HCT116 (cell line): ENCODE data around the gene DNAH7. TPM values are rescaled to one million over a fixed set of nuclear protein-coding genes. Genes with fewer than 3 reads are reported as not detected.

Experiments used
- ATAC-seq: fragments of 200-7000 bp; cut with Tn5 transposase; 2 replicates; pipeline ENCODE4 v1.9.1; 2020; ENCODE audit warnings: mild to moderate bottlenecking, moderate library complexity
- BruUV-seq: library from RNA; stranded (reverse); fragments of 400-500 nt; replicated peaks from 2 replicates; lab custom pipeline; 2021; lab: Mats Ljungman, UMichigan
- CTCF ChIA-PET: fragments of 300-600 bp; sonication (Branson Sonifier 250); formaldehyde crosslinking; loops from one replicate; lab custom pipeline; 2021; ENCODE audit warnings: antibody characterized with exemption; lab: Charles Lee
- POLR2A ChIA-PET: fragments of 300-600, 350-600 bp; sonication (Branson Sonifier 250); formaldehyde crosslinking; loops from one replicate; lab custom pipeline; 2021; ENCODE audit warnings: antibody characterized with exemption; lab: Charles Lee
- RAD21 ChIA-PET, 2 experiments: fragments of 300-600 bp; sonication (Branson Sonifier 250); formaldehyde crosslinking; loops; one replicate each; lab custom pipeline; 2023; ENCODE audit warnings: low total read pairs in 2 of 2; ENCODE audit not compliant: uncharacterized antibody in 2 of 2, unreplicated experiment in 2 of 2, low non-redundant PET in 1 of 2; lab: Charles Lee
- DNase-seq: peaks from one replicate; pipeline ENCODE4 v3.0.0-alpha.2; 2010; ENCODE audit warnings: low read depth, low spot score
- H2AFZ ChIP-seq: fragments of 200-600 bp; shearing (Covaris generic), sonication (generic); 2 replicates; pipeline ENCODE4 v1.6.1; 2017; ENCODE audit warnings: low read depth, mixed run types, mixed read lengths, antibody characterized with exemption, low read length; ENCODE audit not compliant: poor library complexity, severe bottlenecking
- H3K27ac ChIP-seq: 2 replicates; pipeline ENCODE4 v1.5.1; 2012; ENCODE audit warnings: low read depth, low read length
- H3K27me3 ChIP-seq: fragments of 200-600 bp; sonication (generic); 2 replicates; pipeline ENCODE4 v1.6.1; 2016; ENCODE audit warnings: mixed run types, low read length, mixed read lengths; ENCODE audit not compliant: insufficient read depth
- H3K36me3 ChIP-seq, 2 experiments: fragments of 200-500 bp in 1 of 2; fragments of 200-600 bp in 1 of 2; sonication (Bioruptor generic) in 1 of 2; sonication (generic) in 1 of 2; 2 replicates each; pipeline versions ENCODE4 v1.5.1 to v1.6.1; 2014 to 2016; ENCODE audit warnings: low read length in 2 of 2, inconsistent platforms in 1 of 2, mixed read lengths in 1 of 2, mixed run types in 1 of 2; ENCODE audit not compliant: insufficient read depth in 2 of 2, control insufficient read depth in 1 of 2
- H3K4me1 ChIP-seq, 2 experiments: fragments of 200-600 bp in 1 of 2; sonication (generic) in 1 of 2; 2 replicates each; pipeline versions ENCODE4 v1.5.1 to v1.6.1; 2012 to 2017; ENCODE audit warnings: low read length in 2 of 2, inconsistent platforms in 1 of 2, mild to moderate bottlenecking in 1 of 2, mixed read lengths in 1 of 2, mixed run types in 1 of 2, moderate library complexity in 1 of 2; ENCODE audit not compliant: insufficient read depth in 2 of 2, control insufficient read depth in 1 of 2
- H3K4me2 ChIP-seq: fragments of 200-600 bp; sonication (generic); 2 replicates; pipeline ENCODE4 v1.6.1; 2017; ENCODE audit warnings: mixed run types, low read length, mixed read lengths
- H3K4me3 ChIP-seq, 2 experiments: fragments of 200-600 bp in 1 of 2; sonication (generic) in 1 of 2; replicated peaks in 1 of 2; 2 replicates each; pipeline ENCODE4 v1.5.1; 2011 to 2016; ENCODE audit warnings: low read length in 2 of 2, control low read depth in 1 of 2, low read depth in 1 of 2, mild to moderate bottlenecking in 1 of 2, mixed read lengths in 1 of 2, mixed run types in 1 of 2
- H3K79me2 ChIP-seq: fragments of 200-600 bp; sonication (generic); 2 replicates; pipeline ENCODE4 v1.6.1; 2017; ENCODE audit warnings: mild to moderate bottlenecking, mixed run types, low read length, moderate library complexity, mixed read lengths; ENCODE audit not compliant: insufficient read depth
- H3K9ac ChIP-seq: fragments of 200-600 bp; sonication (generic); 2 replicates; pipeline ENCODE4 v1.6.1; 2016; ENCODE audit warnings: low read length, mixed read lengths
- H3K9me2 ChIP-seq: fragments of 200-600 bp; sonication (generic), shearing (Covaris generic); 2 replicates; pipeline ENCODE4 v1.6.1; 2017; ENCODE audit warnings: mixed run types, mild to moderate bottlenecking, moderate library complexity; ENCODE audit not compliant: insufficient read depth
- H3K9me3 ChIP-seq, 2 experiments: fragments of 200-500 bp in 1 of 2; fragments of 200-600 bp in 1 of 2; sonication (Bioruptor generic) in 1 of 2; sonication (generic) in 1 of 2; 2 replicates each; pipeline ENCODE4 v1.6.1; 2014 to 2017; ENCODE audit warnings: low read length in 2 of 2, mixed read lengths in 2 of 2, inconsistent platforms in 1 of 2, low read depth in 1 of 2, mild to moderate bottlenecking in 1 of 2, mixed run types in 1 of 2, moderate library complexity in 1 of 2; ENCODE audit not compliant: control insufficient read depth in 1 of 2, insufficient read depth in 1 of 2
- H4K20me1 ChIP-seq: fragments of 200-600 bp; sonication (generic), shearing (Covaris generic); 2 replicates; pipeline ENCODE4 v1.6.1; 2017; ENCODE audit warnings: mixed run types, mild to moderate bottlenecking, moderate library complexity; ENCODE audit not compliant: insufficient read depth
- CBX3 ChIP-seq: IDR thresholded peaks from 2 replicates; pipeline ENCODE4 v1.6.1; 2012; ENCODE audit warnings: low read depth
- CEBPB ChIP-seq: IDR thresholded peaks from 2 replicates; pipeline ENCODE4 v1.6.1; 2012; ENCODE audit warnings: low read depth
- EGR1 ChIP-seq: IDR thresholded peaks from 2 replicates; pipeline ENCODE4 v1.6.1; 2012; ENCODE audit warnings: low read depth
- ELF1 ChIP-seq: IDR thresholded peaks from 2 replicates; pipeline ENCODE4 v1.6.1; 2012; ENCODE audit warnings: low read depth, borderline replicate concordance
- EZH2 ChIP-seq: fragments of 200-600 bp; sonication (generic); IDR thresholded peaks from 2 replicates; pipeline ENCODE4 v1.6.1; 2017; ENCODE audit warnings: antibody characterized with exemption, mixed run types
- POLR2A ChIP-seq: IDR thresholded peaks from 2 replicates; pipeline ENCODE4 v1.7.0; 2011; ENCODE audit warnings: borderline replicate concordance; ENCODE audit not compliant: insufficient read depth, insufficient read length; ENCODE audit errors: extremely low read depth
- SIN3A ChIP-seq: IDR thresholded peaks from 2 replicates; pipeline ENCODE4 v1.6.1; 2012; ENCODE audit warnings: low read depth
- SP1 ChIP-seq: IDR thresholded peaks from 2 replicates; pipeline ENCODE4 v1.6.1; 2012; ENCODE audit warnings: low read depth
- SRF ChIP-seq: IDR thresholded peaks from 2 replicates; pipeline ENCODE4 v1.6.1; 2012; ENCODE audit warnings: low read depth
- TCF7L2 ChIP-seq: IDR thresholded peaks from 2 replicates; pipeline ENCODE4 v1.7.0; 2011; ENCODE audit warnings: borderline replicate concordance, inconsistent platforms; ENCODE audit not compliant: insufficient read depth, insufficient read length; ENCODE audit errors: extremely low read depth
- YY1 ChIP-seq: IDR thresholded peaks from 2 replicates; pipeline ENCODE4 v1.6.1; 2011; ENCODE audit warnings: low read length, low read depth, moderate library complexity, mild to moderate bottlenecking; ENCODE audit not compliant: insufficient replicate concordance; ENCODE audit errors: extremely low read depth
- ZFX ChIP-seq: fragments of 450-650 bp; IDR thresholded peaks from 2 replicates; pipeline ENCODE4 v1.6.1; 2017
- ZNF274 ChIP-seq: fragments of 200-500 bp; sonication (Bioruptor generic); IDR thresholded peaks from 2 replicates; pipeline ENCODE4 v1.6.1; 2014; ENCODE audit warnings: mild to moderate bottlenecking, low read depth, low read length, inconsistent platforms
- intact Hi-C: fragments of 100-400 bp; cut with micrococcal nuclease; formaldehyde crosslinking; loops from 2 replicates; pipeline ENCODE4 v1.10.0; 2022
- total RNA-seq: library from RNA; stranded (reverse); gene quantifications from one replicate; pipeline ENCODE4 v1.2.1, GENCODE V29; 2021; ENCODE audit not compliant: unreplicated experiment
- TF ChIP-seq, protein P1 (sequence below): IDR thresholded peaks from 2 replicates; pipeline ENCODE4 v1.6.1; 2012
- TF ChIP-seq, protein P2 (sequence below): IDR thresholded peaks from 2 replicates; pipeline ENCODE4 v1.6.1; 2012; ENCODE audit warnings: low read depth
- TF ChIP-seq, protein P3 (sequence below), 3 experiments: fragments of 200-600 bp in 1 of 3; sonication (generic) in 1 of 3; IDR thresholded peaks in 2 of 3; conservative IDR thresholded peaks in 1 of 3; 2 replicates each; pipeline ENCODE4 v1.5.1; 2012 to 2017; ENCODE audit warnings: low read depth in 2 of 3, low read length in 2 of 3, antibody characterized with exemption in 1 of 3, borderline replicate concordance in 1 of 3, control low read depth in 1 of 3, mild to moderate bottlenecking in 1 of 3, mixed read lengths in 1 of 3, mixed run types in 1 of 3, moderate library complexity in 1 of 3; ENCODE audit not compliant: insufficient read depth in 1 of 3

DNAH7 gene
- total RNA-seq, 1 experiment from 2014 or later, result not detected

- TF ChIP-seq TCF7L2 (no peak), EGR1 (no peak), EZH2 (no peak), SIN3A (no peak), ELF1 (no peak), SRF (no peak), ZNF274 (no peak), POLR2A (no peak), CEBPB (no peak)
- TF ChIP-seq, protein P1, sequence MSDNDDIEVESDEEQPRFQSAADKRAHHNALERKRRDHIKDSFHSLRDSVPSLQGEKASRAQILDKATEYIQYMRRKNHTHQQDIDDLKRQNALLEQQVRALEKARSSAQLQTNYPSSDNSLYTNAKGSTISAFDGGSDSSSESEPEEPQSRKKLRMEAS, result no peak
- TF ChIP-seq, all 23 proteins: peak for 0
Measured at GRCh38 chr2:196117214-196117705, 48.6 kb upstream of the DNAH7 start (continued).

- Histone ChIP-seq H3K79me2 (no peaks in the 10 kb centered on the region), H3K4me3 (no peak overlapping the region), H3K9me2 (no peaks in the 10 kb centered on the region), H4K20me1 (no peaks in the 10 kb centered on the region), H3K4me2 (no peak overlapping the region), H3K27me3 (no peaks in the 10 kb centered on the region), H3K27ac (no peak overlapping the region), H3K9ac (no peak overlapping the region), H2AFZ (no peak overlapping the region), H3K9me3 (no peaks in the 10 kb centered on the region), H3K36me3 (no peaks in the 10 kb centered on the region), H3K4me1 (peaks cover 0 to 8% of the 10 kb centered on the region in 2 experiments; a peak in 2 of 4 replicates)
- ATAC-seq, result no peak
- intact Hi-C loops, result no loop called here
- no TSS peak for BruUV-seq
- no peak for TF ChIP-seq CBX3
- TF ChIP-seq CEBPB, result no peak
- TF ChIP-seq, protein P2, sequence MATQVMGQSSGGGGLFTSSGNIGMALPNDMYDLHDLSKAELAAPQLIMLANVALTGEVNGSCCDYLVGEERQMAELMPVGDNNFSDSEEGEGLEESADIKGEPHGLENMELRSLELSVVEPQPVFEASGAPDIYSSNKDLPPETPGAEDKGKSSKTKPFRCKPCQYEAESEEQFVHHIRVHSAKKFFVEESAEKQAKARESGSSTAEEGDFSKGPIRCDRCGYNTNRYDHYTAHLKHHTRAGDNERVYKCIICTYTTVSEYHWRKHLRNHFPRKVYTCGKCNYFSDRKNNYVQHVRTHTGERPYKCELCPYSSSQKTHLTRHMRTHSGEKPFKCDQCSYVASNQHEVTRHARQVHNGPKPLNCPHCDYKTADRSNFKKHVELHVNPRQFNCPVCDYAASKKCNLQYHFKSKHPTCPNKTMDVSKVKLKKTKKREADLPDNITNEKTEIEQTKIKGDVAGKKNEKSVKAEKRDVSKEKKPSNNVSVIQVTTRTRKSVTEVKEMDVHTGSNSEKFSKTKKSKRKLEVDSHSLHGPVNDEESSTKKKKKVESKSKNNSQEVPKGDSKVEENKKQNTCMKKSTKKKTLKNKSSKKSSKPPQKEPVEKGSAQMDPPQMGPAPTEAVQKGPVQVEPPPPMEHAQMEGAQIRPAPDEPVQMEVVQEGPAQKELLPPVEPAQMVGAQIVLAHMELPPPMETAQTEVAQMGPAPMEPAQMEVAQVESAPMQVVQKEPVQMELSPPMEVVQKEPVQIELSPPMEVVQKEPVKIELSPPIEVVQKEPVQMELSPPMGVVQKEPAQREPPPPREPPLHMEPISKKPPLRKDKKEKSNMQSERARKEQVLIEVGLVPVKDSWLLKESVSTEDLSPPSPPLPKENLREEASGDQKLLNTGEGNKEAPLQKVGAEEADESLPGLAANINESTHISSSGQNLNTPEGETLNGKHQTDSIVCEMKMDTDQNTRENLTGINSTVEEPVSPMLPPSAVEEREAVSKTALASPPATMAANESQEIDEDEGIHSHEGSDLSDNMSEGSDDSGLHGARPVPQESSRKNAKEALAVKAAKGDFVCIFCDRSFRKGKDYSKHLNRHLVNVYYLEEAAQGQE, result no peak
- TF ChIP-seq TCF7L2, result no peak
- TF ChIP-seq SP1, result no peak
- no peak for TF ChIP-seq ZNF274
- TF ChIP-seq, protein P3, sequence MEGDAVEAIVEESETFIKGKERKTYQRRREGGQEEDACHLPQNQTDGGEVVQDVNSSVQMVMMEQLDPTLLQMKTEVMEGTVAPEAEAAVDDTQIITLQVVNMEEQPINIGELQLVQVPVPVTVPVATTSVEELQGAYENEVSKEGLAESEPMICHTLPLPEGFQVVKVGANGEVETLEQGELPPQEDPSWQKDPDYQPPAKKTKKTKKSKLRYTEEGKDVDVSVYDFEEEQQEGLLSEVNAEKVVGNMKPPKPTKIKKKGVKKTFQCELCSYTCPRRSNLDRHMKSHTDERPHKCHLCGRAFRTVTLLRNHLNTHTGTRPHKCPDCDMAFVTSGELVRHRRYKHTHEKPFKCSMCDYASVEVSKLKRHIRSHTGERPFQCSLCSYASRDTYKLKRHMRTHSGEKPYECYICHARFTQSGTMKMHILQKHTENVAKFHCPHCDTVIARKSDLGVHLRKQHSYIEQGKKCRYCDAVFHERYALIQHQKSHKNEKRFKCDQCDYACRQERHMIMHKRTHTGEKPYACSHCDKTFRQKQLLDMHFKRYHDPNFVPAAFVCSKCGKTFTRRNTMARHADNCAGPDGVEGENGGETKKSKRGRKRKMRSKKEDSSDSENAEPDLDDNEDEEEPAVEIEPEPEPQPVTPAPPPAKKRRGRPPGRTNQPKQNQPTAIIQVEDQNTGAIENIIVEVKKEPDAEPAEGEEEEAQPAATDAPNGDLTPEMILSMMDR (IDR thresholded peaks at IDR 0.05 in 2 of 3, conservative IDR thresholded peaks at IDR 0.05 in 1 of 3; ENCODE audit: borderline replicate concordance in 1 of 3, insufficient read depth in 1 of 3, low read depth in 2 of 3, low read length in 2 of 3), result no peak
- TF ChIP-seq YY1, result no peak
- TF ChIP-seq ZFX, result no peak
- ChIA-PET CTCF (interaction anchor here (0.8 kb wide), 1 partner anchor 224 kb away, joined by 3 read pairs; no protein-coding TSS in a partner anchor), RAD21 (no interaction called here), POLR2A (no interaction called here)
- no peak for DNase-seq
Measured at GRCh38 chr2:196113061-196113974, 44.7 kb upstream of the DNAH7 start.
